HG03565 (cell line): ENCODE measurements around the gene NAA38.
"Not testable (repeated sequence)": the region's sequence is repeated elsewhere in the genome, so short reads cannot be mapped to it uniquely, and the experiment has no call there.

ENCODE experiments used
- ATAC-seq: cut with Tn5 transposase; IDR thresholded peaks from one replicate; pipeline ENCODE4 v1.9.1; 2021; ENCODE audit warnings: mild to moderate bottlenecking, moderate library complexity; ENCODE audit not compliant: unreplicated experiment

The NAA38 gene

DNA sequence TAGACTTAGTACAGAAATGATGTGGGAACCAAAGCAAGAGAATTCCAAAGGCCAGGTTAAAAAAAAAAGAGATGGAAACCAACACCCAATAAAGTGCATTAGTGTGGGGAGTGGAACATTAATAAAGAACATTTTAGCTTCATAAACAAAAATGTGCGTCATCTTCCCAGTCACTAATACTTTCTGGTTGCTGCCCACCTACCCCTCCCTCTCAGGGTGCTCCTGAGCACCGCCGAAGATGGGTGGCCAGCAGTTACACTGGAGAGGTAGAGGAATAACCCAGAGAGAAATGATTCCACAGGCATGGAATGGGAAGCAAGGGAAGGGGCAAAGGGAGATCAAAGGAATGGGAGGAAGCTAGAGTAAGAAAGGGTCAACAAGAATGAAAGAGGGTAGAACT is 25.3 kb upstream of the NAA38 start:
- ATAC-seq = no peak

DNA sequence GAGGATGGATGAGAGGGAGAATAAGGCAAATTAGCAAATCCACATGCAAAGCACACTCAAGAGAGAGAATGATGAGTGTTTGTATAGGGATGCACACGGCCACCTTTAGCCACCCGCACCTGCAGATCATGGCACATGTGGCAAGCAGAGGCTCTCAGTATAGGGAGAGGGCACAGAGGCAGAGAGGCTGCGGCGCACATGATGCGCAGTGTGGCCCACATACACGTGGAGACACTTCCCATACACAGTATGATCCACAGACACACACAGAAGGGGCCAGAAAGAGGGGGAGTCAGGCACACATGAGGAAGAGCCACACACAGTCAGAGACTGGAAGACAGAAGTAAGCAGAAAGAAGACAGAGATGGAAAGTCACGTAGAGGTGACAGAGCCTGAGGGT is 24.7 kb upstream of the NAA38 start:
- ATAC-seq = no peak

DNA sequence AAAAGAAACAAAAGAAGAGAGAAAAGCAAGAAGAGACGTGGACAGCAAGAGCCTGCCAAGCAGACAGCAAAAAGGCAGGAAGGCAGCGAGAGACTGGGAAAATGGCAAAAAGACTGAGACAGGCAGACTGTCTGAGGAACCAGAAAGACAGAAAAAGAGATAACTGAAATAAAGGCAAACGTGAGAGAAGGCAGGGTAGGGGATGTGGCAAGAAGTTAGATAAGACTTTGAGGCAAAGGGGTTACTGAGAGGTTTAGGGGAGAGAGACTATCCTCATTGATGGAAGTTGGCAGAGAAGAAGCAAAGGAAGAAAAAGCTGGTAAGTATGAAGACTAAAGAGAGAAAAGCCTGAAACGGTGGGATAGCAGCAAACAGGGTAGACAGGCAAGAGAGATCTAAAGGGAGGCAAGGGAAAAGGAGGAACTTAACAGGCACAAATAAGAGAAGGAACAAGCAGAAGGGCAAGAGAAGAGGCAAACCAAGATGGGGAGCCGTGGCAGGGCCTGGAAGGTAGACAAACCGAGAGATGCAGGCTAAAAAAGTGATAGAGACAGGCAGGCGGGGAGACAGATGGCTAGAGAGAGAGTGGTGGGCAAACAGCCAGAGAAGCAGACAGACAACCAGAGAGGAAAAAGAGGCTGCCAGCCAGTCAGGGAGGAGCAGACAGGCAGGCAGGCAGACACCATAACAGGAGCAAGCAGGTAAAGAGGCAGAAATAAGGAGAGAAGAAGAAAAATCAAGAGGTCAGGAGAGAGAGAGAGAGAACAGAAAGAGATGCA is 24.1 kb upstream of the NAA38 start:
- ATAC-seq = no peak

DNA sequence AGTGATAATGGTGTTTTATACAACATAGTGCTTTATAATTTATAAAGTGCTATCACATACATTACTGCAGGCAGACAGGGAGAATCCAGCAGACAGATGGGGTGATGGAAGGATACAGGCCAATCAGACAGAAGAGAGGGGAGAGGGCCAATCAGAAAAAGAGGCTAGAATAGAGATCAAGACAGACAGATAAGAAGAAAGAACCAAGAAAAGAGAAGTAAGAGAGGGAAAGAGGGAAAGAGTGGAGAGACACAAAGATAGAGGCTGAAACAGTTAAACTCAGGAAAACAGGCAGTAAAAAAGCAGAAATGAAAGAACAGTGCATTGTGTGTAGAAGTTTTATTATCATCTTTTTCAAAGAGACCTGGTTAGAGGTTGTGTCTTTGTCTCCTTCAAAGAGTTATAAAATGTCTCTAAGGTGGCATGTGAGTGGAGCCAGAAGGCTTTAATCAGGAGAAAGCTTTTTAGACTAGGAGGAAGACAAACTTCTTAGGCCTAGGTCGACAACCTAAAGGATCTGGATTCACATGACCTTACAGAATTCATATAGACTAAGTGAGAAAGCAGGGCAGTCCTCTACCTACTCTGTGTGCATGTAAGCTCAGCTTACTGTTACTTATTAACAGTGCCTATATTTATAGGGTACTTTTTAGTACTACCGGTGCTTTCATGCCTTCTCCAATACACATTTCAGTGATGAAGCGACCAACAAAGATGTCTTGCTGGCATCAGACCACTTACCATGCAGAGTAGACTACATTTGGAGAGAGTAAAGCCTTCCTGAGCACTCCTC is 22.9 kb upstream of the NAA38 start:
- no peak for ATAC-seq

DNA sequence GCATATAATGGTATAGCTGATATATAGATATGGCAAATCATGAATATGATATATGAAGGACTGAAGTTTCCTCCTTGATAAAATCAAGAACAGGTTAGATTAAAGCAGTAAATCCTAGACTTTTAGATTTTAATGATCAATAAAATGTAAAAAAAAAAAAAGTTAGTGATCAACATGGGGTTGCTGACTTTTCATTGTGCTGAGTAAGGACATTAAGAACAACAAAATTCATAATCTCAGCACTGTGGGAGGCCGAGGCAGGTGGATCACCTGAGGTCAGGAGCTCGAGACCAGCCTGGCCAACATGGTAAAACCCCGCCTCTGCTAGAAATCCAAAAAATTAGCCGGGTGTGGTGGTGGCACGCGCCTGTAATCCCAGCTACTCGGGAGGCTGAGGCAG is 20.9 kb upstream of the NAA38 start:
- no peak for ATAC-seq

DNA sequence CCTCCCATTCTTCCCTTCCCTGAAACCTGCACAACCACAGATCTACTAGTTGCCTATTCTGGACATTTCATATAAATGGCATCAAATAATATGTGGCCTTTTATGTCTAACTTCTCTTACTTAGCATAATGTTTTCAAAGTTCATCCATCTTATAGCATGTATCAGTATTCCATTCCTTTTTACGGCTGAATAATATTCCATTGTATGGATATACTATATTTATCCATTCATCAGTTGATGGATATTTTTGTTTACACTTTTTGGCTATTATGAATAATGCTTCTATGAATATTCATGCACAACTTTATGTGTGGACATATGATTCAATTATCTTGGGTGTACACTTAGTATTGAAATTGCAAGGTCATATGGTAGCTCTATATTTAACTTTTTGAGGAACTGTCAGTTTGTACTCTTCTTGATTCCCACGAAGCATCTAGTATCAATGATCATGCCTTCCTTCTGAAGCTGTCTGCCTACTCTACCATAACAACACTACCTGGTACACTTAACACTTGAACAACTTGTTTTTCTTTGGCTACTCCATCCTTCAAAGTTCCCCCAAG is 18.5 kb upstream of the NAA38 start:
- no peak for ATAC-seq

DNA sequence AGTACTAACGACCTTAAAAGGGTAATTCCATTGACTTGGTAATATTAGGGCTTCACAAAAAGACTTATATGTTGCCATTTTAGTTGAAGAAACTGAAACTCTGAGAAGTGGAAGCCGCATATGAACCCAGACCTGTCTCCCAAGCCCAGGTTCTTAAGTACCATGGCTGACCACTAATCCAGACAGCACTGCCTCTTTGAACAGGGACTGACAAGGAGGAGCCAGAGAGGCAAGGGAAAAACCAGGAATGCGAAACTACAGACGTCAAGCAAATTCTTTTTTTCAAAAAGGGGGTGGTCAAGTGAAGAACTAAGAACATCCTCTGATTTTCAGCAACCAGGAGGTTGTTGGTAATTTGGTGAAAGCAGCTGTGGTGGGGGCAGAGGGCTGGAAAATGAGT is 15.7 kb upstream of the NAA38 start:
- ATAC-seq = no peak

DNA sequence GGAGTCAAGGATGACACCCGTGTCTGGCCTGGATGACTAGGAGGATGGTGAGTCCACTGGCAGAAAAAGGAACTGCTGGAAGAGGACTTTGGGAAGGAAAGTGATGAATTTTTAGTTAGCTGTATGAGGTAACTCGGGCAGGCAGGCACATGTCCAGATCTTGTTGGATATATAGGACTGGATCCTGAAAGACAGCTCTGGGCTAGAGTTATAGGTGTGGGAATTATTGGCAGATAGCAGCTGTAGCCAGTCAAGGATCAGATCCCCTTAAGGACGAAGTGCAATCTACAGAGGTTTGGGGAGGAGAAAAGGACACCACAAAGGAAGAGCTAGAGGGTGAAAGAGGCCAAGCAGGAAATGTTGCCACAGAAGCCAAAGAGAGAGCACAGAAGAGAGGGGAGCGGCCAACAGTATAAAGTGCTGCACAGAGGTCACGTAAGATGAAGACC is 10.5 kb upstream of the NAA38 start:
- ATAC-seq = no peak

DNA sequence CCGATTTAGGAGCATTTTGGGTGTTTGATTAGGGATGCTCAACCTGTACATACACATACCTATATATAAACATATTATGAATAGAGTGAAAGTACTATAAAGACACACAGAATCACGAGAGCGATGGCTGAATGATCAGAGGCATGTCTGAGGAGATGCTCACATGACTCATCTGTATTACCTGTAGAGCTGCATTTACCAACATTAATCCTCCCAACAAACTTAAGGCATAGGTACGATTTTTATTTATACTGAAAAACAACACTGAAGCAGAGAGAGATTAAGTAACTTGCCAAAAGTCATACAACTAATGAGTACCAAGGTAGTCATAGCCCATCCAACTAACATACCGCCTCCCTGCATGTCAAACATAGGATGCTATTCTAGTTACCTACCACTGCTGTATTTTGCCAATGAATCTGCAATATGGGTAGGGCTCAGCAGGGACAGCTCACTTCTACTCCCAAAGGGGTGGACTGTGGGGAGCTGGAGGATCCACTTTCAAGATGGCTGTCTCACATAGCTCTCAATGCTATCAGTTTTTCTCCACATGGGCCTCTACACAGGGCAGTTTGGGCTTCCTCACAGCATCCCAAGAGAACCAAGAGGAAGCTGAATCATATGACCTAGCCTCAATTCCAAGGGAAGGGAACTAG is 7.8 kb upstream of the NAA38 start:
- no peak for ATAC-seq

DNA sequence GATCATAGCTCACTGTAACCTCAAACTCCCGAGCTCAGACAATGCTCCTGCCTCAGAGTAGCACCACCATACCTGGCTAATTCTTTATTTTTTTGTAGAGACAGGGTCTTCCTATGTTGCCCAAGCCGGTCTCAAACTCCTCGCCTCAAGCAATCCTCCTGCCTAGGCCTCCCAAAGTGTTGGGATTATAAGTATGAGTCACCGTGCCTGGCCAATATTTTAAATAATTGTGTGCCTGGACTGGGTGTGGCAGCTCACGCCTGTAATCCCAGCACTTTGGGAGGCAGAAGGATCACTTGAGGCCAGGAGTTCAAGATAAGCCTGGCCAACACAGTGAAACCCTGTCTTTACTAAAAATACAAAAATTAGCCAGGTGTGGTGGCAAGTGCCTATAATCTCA is 7.0 kb upstream of the NAA38 start:
- ATAC-seq = not testable (repeated sequence)

DNA sequence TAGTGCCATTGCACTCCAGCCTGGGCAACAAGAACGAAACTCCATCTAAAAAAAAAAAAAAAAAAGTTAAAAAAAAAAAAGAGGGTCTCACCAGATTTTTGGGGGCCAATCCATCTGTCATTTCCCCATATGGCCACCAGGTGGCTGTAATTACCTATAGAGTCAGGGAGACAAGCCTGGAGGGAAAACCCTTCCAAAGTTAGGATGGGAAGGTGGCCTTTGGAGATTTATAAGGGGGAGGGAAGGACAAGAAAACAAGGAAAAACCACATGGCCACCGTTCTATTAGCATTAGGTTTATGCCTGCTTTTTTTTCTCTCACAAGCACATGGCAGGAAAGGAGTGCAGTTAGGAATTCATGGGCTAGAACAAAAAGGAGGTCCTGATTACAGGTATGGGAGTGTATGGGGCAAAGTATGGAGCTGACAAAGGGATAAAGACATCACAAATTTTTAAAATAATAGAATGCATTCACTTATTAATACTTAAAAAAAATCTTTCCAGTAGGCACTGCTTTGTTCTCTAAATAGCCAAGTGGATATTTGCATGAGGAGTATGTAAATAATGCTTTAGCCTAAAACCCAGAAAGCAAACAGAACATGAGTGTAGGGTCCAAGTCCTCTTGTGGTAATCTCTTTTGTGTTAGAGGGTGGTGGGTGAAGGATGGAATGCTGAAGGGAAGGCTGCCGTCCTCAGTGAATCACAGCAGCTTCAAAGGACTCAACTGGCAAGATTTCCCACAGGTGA is 5.5 kb upstream of the NAA38 start:
- no peak for ATAC-seq

DNA sequence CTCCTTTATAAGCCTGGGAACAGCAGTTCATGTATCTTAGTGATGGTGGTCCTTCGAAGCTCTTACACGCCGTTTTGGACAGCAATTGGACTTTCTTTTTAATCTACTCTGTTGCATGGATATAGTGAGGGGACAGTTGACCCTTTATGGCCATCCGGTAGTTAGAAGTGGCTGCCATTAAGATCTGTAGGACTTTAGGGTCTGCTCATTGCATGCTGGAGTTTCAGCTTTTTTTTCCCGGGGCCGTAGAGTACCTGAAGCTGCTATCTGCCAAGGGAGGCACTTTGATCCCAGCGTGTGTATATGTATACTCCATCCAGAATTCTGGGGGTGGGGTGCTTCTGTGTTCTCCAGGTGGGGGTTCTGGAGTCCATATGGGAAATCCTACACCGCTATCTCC is 1.7 kb upstream of the NAA38 start:
- ATAC-seq = no peak

DNA sequence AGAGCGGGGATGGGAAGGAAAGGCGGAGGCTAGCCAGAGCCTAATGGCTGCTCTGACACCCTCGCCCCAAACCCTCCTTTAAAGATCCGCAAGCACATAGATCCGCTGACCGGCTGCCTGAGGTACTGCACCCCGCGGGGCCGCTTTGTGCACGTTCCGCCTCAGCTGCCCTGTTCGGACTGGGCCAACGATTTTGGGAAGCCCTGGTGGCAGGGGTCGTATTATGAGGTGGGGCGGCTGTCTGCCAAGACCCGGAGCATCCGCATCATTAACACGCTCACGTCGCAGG is 1.1 kb upstream of the NAA38 start:
- no peak for ATAC-seq

DNA sequence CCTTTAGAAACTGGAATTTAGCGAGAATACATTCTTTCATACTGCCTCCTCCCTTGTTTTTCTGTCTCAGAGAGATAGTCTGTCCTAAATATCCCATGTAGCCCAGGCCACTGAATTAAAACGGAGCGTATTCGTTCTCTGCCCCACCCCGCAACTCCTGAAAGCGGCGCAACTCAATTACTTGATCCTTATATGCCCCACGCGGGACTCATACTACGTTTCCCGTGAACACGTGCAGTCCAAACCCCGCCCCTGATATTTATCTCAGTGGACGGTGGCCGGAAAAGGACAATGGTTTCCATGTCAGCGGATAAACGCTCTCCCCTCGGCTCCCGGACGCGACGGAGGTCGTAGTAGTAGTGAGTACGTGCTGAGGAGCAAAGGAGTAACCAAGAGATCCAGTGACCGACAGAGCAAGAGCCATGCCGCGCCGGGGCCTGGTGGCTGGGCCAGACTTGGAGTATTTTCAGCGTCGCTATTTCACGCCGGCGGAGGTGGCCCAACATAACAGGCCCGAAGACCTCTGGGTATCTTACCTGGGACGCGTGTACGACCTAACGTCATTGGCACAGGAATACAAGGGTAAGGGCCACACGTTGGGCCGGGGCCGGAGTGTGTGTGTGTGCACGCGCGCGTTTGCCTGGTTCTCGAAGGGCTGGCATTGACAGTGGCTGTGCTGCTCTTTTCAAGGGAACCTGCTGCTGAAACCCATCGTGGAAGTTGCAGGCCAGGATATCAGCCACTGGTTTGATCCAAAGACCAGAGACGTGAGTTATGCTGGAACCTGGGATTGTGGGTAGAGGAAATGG is 558 bp upstream of the NAA38 start, which contains the start of gene CYB5D1:
Gene CYB5D1 (plus strand): TSS at position 291 of the 809 bp plus-strand sequence. CDS start 132 bp downstream, at position 423.
- ATAC-seq = peak; percentile 23

DNA sequence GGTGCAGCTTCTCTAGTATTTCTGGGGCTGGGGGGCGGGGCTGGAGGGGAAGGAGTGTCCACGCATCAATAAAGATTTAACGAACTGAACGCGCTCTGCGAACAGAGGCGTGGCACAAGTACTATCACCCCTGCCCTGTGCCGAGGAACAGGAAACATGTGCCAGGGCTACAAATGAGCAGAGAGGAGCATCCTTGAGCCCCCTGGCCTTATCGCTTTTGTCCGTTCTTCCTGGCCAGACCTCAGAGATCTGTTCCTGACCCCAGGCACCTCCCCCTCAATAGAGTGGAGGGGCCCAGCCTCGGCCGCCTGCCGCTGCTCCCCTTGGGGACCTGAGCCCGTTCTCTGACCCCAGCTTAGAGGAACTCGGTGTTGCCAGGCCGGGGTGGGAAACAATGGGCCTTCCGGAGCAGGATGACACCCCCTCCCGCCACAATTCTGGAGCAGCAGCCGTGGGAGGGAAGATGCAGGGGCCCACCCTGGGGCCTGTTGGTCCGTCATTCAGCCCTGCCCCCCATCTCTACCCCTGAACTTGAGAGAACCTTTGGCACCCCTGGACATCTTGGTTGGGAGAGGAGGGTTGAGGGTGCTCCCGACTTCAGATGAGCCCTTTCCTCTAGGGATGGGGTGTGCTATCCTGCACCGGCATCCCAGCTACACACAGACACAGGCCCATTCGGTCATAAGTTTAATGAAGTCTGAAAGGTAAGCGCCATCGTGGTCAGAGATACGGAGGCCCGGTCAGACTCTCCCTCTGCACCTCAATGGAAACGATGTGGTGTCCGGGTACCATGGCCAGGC is 1.1 kb downstream of the NAA38 start:
- ATAC-seq = no peak

DNA sequence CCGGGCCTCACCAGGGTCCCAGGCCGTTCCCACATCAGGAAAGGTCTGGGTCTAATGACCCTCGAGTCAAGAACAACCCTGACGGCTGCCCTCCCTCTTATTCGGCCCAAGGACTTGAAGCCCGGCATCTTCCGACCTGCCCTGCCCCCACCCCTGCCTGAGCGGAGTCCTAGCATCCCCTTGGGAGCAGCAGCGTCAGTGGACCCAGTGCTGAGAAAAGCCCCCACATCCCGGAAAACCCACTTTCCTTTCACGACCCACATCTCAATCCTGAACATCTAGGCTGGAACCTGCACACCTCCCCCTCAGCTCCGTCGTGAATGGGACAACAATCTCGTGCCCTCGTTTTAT is 1.7 kb downstream of the NAA38 start:
- ATAC-seq = no peak

DNA sequence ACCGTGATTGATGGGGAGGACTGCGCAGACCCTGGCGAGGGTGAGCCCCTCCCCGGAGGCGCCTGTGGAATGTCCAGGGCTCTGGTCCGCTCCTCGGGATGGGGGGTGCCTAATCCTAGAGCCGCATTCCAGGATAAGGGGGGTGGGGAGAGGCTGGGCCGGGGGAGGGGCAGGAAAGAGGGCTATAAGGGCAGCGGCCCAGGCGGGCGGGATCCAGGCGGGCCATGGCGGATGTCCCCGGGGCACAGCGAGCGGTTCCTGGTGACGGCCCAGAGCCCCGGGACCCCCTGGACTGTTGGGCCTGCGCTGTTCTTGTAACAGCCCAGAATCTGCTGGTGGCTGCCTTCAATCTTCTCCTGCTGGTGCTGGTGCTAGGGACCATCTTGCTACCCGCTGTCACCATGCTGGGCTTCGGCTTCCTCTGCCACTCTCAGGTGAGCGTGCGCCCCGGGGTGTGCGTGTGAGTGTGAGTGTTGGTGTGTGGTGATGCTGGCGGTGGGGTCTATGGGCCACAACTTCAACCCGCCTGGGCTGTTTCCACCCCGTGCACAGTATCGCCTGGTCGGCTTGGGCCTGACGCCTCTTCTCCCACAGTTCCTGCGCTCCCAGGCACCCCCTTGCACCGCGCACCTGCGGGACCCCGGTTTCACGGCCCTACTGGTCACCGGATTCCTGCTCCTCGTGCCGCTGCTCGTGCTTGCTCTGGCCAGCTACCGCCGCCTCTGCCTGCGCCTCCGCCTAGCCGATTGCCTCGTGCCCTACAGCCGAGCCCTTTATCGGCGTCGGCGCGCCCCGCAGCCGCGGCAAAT is 2.3 kb downstream of the NAA38 start, which contains the start of gene TMEM88:
Gene TMEM88 (plus strand): TSS at position 216 of the 809 bp plus-strand sequence. CDS start 9 bp downstream, at position 225.
- ATAC-seq = no peak

DNA sequence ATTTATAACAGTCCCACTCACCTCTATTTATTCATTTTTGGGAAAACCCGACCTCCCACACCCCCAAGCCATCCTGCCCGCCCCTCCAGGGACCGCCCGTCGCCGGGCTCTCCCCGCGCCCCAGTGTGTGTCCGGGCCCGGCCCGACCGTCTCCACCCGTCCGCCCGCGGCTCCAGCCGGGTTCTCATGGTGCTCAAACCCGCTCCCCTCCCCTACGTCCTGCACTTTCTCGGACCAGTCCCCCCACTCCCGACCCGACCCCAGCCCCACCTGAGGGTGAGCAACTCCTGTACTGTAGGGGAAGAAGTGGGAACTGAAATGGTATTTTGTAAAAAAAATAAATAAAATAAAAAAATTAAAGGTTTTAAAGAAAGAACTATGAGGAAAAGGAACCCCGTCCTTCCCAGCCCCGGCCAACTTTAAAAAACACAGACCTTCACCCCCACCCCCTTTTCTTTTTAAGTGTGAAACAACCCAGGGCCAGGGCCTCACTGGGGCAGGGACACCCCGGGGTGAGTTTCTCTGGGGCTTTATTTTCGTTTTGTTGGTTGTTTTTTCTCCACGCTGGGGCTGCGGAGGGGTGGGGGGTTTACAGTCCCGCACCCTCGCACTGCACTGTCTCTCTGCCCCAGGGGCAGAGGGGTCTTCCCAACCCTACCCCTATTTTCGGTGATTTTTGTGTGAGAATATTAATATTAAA is 3.1 kb downstream of the NAA38 start:
- no peak for ATAC-seq
